KOPT-K1 (cell line): Measurements from ENCODE around the gene GTF2H3.

ENCODE experiments used
- H3K27ac ChIP-seq: fragments of 200-600 bp; sonication (generic); 2 replicates; pipeline ENCODE4 v1.5.1; 2016; ENCODE audit warnings: antibody characterized with exemption, mild to moderate bottlenecking, low read depth, low read length; ENCODE audit not compliant: poor library complexity, severe bottlenecking
- H3K36me3 ChIP-seq: fragments of 200-600 bp; sonication (generic); 2 replicates; pipeline ENCODE4 v1.5.1; 2017; ENCODE audit warnings: antibody characterized with exemption, mild to moderate bottlenecking, low read length, moderate library complexity; ENCODE audit not compliant: insufficient read depth
- H3K9me3 ChIP-seq: fragments of 200-600 bp; sonication (generic); 2 replicates; pipeline ENCODE4 v1.5.1; 2017; ENCODE audit warnings: antibody characterized with exemption, low read length, mild to moderate bottlenecking; ENCODE audit not compliant: insufficient read depth, poor library complexity, severe bottlenecking

GTF2H3 gene

DNA sequence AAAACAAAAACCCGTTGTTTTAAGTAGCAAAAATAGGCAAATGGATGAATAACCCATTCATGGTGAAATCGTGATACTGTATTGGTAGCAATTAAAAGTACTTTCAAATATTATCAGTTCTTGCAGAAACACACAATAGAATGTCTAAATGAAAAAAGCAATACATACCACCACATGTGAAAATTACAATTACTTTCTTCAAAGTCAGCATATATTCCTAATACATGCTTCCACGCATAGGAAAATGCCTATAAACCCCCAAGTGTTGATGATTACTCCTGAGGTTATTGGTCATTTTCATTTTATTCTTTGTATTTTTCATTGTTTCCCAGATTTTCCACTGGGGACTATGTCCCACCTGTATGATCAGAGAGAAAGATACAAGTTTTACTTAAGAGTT is 16.5 kb upstream of the GTF2H3 start:
- Histone ChIP-seq H3K9me3 (no peaks in the 10 kb centered on the region), H3K27ac (no peak overlapping the region), H3K36me3 (peaks cover 100% of the 10 kb centered on the region)

DNA sequence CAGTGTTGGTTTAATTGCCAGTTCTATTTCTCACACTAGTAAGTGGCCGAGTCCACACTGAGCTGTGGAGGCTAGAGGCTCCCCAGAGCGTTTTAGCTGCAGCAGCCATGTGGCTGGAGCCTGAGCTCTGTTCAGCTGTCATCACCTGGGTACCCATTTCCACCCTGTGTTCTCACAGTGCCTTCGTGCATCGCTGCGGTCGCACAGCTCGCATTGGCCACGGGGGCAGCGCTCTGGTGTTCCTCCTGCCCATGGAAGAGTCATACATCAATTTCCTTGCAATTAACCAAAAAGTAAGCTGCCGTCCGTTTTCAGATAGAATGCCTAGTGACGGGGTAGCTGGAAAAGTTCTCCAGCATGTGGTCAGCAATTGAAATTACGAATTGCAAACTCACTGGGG is 16.0 kb upstream of the GTF2H3 start:
- no peaks in the 10 kb centered on the region for H3K9me3 ChIP-seq
- H3K27ac ChIP-seq: no peak overlapping the region
- peaks cover 100% of the 10 kb centered on the region for H3K36me3 ChIP-seq

GRCh38 chr12:123621101-123621500 is 12.5 kb upstream of the GTF2H3 start:
- H3K9me3 ChIP-seq: no peaks in the 10 kb centered on the region
- no peak overlapping the region for H3K27ac ChIP-seq
- peaks cover 98% of the 10 kb centered on the region for H3K36me3 ChIP-seq

- H3K9me3 ChIP-seq: no peaks in the 10 kb centered on the region
- H3K27ac ChIP-seq: no peak overlapping the region
- peaks cover 98% of the 10 kb centered on the region for H3K36me3 ChIP-seq
Observed at GRCh38 chr12:123621619-123622530, 11.8 kb upstream of the GTF2H3 start.

- Histone ChIP-seq H3K36me3 (peaks cover 32% of the 10 kb centered on the region), H3K27ac (peak overlapping the region; percentile 80), H3K9me3 (no peaks in the 10 kb centered on the region)
Observed at GRCh38 chr12:123634142-123634561, 523 bp downstream of the GTF2H3 start.

- Histone ChIP-seq H3K27ac (no peak overlapping the region), H3K36me3 (peaks cover 89% of the 10 kb centered on the region), H3K9me3 (no peaks in the 10 kb centered on the region)
Observed at GRCh38 chr12:123643911-123644310, 10.3 kb downstream of the GTF2H3 start.

DNA sequence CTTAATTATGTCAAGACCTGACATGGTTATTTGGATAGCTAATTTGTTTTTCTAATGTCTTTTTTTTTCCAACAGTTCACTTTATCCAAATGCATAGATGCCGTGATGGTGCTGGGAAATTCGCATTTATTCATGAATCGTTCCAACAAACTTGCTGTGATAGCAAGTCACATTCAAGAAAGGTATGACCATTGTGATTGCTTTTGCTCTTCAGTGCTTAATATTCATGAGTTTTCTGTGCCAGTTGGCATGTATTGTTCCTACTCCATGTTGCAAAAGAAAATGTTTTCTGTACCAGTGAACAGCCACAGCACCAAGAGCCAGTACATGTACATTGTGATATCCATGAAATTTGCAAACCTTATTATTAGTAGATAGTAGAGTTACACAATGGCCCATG is 11.8 kb downstream of the GTF2H3 start:
- Histone ChIP-seq H3K9me3 (no peaks in the 10 kb centered on the region), H3K27ac (no peak overlapping the region), H3K36me3 (peaks cover 96% of the 10 kb centered on the region)

GRCh38 chr12:123645878-123646277 is 12.2 kb downstream of the GTF2H3 start:
- H3K9me3 ChIP-seq: no peaks in the 10 kb centered on the region
- H3K27ac ChIP-seq: no peak overlapping the region
- H3K36me3 ChIP-seq: peaks cover 96% of the 10 kb centered on the region

GRCh38 chr12:123648401-123648800 is 14.8 kb downstream of the GTF2H3 start:
- peaks cover 96% of the 10 kb centered on the region for H3K36me3 ChIP-seq
- H3K9me3 ChIP-seq: no peaks in the 10 kb centered on the region
- H3K27ac ChIP-seq: no peak overlapping the region

DNA sequence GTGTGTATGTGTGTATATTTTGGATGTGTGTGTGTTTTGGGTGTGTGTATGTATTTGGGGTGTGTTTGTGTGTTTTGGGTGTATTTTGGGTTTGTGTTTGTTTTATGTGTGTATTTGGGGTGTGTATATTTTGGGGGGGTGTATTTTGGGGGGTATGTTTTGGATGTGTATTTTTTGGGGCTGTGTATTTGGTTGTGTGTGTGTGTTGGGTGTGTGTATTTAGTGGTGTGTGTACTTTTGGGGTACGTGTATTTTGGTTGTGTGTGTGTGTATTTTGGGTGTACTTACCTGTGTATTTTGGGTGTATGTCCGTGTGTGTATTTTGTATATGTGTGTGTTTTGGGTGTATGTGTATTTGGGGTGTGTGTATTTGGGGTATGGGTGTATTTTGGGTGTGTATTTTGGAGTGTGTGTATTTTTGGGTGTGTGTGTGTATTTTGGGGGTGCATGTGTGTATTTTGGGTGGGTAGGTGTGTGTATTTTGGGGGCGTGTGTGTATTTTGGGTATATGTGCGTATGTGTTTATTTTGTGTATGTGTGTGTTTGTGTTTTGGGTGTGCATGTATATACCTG is 20.6 kb downstream of the GTF2H3 start:
- H3K9me3 ChIP-seq: no peaks in the 10 kb centered on the region
- H3K27ac ChIP-seq: no peak overlapping the region
- peaks cover 98% of the 10 kb centered on the region for H3K36me3 ChIP-seq

- no peaks in the 10 kb centered on the region for H3K9me3 ChIP-seq
- peaks cover 98% of the 10 kb centered on the region for H3K36me3 ChIP-seq
- H3K27ac ChIP-seq: no peak overlapping the region
Observed at GRCh38 chr12:123655420-123655819, 21.8 kb downstream of the GTF2H3 start.

- peaks cover 98% of the 10 kb centered on the region for H3K36me3 ChIP-seq
- H3K27ac ChIP-seq: no peak overlapping the region
- H3K9me3 ChIP-seq: no peaks in the 10 kb centered on the region
Observed at GRCh38 chr12:123656392-123656791, 22.8 kb downstream of the GTF2H3 start.

DNA sequence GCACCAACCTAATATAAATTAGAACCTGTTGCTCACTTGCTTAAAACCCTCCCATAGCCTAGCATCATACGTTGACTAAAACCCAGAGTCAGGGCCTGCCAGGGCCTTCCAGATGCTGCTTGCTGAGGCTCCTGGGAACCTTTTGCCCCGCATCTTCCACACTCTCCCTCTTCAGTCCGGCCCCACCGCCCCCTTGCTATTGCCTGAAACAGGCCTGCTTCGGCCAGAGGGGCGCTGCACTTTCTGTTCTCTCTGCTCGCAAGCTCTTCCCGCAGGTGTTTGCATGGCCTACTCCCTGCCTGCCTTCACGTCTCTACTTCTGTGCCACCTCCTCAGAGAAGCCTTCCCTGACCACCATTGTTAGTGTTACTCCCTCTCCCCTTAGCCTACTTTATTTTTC is 23.6 kb downstream of the GTF2H3 start:
- Histone ChIP-seq H3K36me3 (peaks cover 93% of the 10 kb centered on the region), H3K9me3 (no peaks in the 10 kb centered on the region), H3K27ac (no peak overlapping the region)

DNA sequence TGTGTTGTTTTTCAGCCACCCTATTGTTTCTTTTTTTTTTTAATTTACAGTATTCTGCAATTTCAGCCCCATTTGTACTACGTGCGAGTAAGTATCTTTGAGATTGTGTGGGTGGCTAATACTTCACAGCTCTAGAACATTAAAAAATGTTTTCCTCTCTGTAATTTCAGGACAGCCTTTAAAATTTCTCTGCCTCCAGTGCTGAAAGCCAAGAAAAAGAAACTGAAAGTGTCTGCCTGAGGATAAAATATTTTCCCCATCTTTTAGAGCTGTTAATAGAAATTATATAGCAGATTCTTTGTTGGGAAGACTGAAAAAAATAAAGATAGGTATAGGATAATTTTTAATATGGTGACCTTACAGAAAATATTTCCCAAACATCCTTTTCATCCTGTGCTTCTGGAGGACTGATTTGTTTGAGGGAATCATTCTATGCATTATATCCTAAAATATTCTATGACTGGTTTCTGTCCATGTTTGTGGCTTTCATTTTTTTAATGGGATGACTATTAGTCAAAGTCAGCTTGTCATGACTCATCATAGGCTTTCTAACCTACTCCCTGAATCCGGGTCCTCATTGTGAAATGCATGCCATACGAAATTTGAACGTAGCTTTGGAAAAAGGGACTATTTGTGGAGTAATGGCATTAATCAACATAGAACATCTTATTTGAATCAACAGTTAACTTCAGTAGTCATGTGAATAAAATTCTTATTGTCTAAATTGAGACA is 26.5 kb downstream of the GTF2H3 start:
- Histone ChIP-seq H3K27ac (no peak overlapping the region), H3K9me3 (no peaks in the 10 kb centered on the region), H3K36me3 (peaks cover 84% of the 10 kb centered on the region)

- Histone ChIP-seq H3K36me3 (peaks cover 16% of the 10 kb centered on the region; the same call in 1 of the 2 replicates), H3K27ac (no peak overlapping the region), H3K9me3 (no peaks in the 10 kb centered on the region)
Observed at GRCh38 chr12:123667771-123668170, 34.1 kb downstream of the GTF2H3 start.
